Small intestine (tissue), 7 donors: ENCODE data around the gene AKAP12. TPM values are rescaled to one million over a fixed set of nuclear protein-coding genes. Genes with fewer than 3 reads are reported as not detected.
"Not testable (repeated sequence)": the region's sequence is repeated elsewhere in the genome, so short reads cannot be mapped to it uniquely, and the experiment has no call there.

ENCODE experiments used
- DNase-seq, 2 donors: peaks; one replicate each; pipeline versions ENCODE4 v3.0.0 to v3.0.0-alpha.2; 2013
- FAIRE-seq: peaks from 2 replicates; lab custom pipeline; 2012; peaks lifted over from hg19 to GRCh38; lab: Jason Lieb, UNC
- H3K27ac ChIP-seq, 3 donors: one replicate each; pipeline ENCODE4 v1.5.1; 2013; ENCODE audit warnings: low read length in 2 of 3, mild to moderate bottlenecking in 2 of 3, control low read depth in 1 of 3, inconsistent platforms in 1 of 3, low read depth in 1 of 3, moderate library complexity in 1 of 3
- H3K27me3 ChIP-seq, 3 donors: one replicate each; pipeline ENCODE4 v1.6.1; 2013; ENCODE audit warnings: low read length in 3 of 3, inconsistent platforms in 1 of 3; ENCODE audit not compliant: control insufficient read depth in 3 of 3, insufficient read depth in 3 of 3
- H3K36me3 ChIP-seq, 3 donors: one replicate each; pipeline ENCODE4 v1.6.1; 2013; ENCODE audit warnings: low read length in 3 of 3, inconsistent platforms in 1 of 3, low read depth in 1 of 3, mild to moderate bottlenecking in 1 of 3, moderate library complexity in 1 of 3; ENCODE audit not compliant: control insufficient read depth in 3 of 3, insufficient read depth in 2 of 3
- H3K4me1 ChIP-seq, 3 donors: one replicate each; pipeline ENCODE4 v1.6.1; 2013; ENCODE audit warnings: low read length in 2 of 3, inconsistent platforms in 1 of 3, low read depth in 1 of 3, mild to moderate bottlenecking in 1 of 3, moderate library complexity in 1 of 3; ENCODE audit not compliant: control insufficient read depth in 3 of 3, insufficient read depth in 2 of 3
- H3K4me3 ChIP-seq, 3 donors: one replicate each; pipeline ENCODE4 v1.5.1; 2013; ENCODE audit warnings: low read length in 3 of 3, control low read depth in 1 of 3, inconsistent platforms in 1 of 3, low read depth in 1 of 3, mild to moderate bottlenecking in 1 of 3, moderate library complexity in 1 of 3
- H3K9me3 ChIP-seq, 2 donors: one replicate each; pipeline ENCODE4 v1.6.1; 2013; ENCODE audit warnings: low read depth in 1 of 2, low read length in 1 of 2; ENCODE audit not compliant: control insufficient read depth in 2 of 2, insufficient read depth in 1 of 2
- WGBS, 3 donors: extraction: QIAGEN DNeasy Blood & Tissue Kit; methylation state at CpG; one replicate each; pipeline ENCODE4 v1.1.7; 2013; 5-methylcytosine and 5-hydroxymethylcytosine counted together
- polyA plus RNA-seq, 4 donors: library from polyadenylated mRNA; stranded (reverse) in 3 of 4; unstranded in 1 of 4; fragments of 200-250 nt in 3 of 4; fragments of 120-200 nt in 1 of 4; gene quantifications; one replicate each; pipeline versions ENCODE4 v1.2.1 to v1.2.3, GENCODE V29; 2013
- donor health status: healthy with polysubstance abuse.
- donor health status: control.
- donor health status: control.
- donor health status: Bipolar disorder and iron deficiency.
- donor health status: healthy.

The AKAP12 gene
- polyA plus RNA-seq, 4 donors = 0.67 to 23.3 (median 7.2) TPM

DNA sequence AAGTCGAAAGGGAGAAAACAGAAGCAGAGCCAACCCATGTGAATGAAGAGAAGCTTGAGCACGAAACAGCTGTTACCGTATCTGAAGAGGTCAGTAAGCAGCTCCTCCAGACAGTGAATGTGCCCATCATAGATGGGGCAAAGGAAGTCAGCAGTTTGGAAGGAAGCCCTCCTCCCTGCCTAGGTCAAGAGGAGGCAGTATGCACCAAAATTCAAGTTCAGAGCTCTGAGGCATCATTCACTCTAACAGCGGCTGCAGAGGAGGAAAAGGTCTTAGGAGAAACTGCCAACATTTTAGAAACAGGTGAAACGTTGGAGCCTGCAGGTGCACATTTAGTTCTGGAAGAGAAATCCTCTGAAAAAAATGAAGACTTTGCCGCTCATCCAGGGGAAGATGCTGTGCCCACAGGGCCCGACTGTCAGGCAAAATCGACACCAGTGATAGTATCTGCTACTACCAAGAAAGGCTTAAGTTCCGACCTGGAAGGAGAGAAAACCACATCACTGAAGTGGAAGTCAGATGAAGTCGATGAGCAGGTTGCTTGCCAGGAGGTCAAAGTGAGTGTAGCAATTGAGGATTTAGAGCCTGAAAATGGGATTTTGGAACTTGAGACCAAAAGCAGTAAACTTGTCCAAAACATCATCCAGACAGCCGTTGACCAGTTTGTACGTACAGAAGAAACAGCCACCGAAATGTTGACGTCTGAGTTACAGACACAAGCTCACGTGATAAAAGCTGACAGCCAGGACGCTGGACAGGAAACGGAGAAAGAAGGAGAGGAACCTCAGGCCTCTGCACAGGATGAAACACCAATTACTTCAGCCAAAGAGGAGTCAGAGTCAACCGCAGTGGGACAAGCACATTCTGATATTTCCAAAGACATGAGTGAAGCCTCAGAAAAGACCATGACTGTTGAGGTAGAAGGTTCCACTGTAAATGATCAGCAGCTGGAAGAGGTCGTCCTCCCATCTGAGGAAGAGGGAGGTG is 112.9 kb downstream of the AKAP12 start:
- DNase-seq (no peak), FAIRE-seq (no peak)
- Histone ChIP-seq H3K9me3 (no peaks in the 10 kb centered on the region), H3K4me1 (no peaks in the 10 kb centered on the region), H3K36me3 (peaks cover 0 to 19% (median 0%) of the 10 kb centered on the region in 3 donors), H3K27me3 (no peaks in the 10 kb centered on the region), H3K4me3 (no peak overlapping the region), H3K27ac (no peak overlapping the region)
- WGBS, 3 donors = 80 to 87% (median 83%) methylated on average over 19 of the region's 19 CpGs

DNA sequence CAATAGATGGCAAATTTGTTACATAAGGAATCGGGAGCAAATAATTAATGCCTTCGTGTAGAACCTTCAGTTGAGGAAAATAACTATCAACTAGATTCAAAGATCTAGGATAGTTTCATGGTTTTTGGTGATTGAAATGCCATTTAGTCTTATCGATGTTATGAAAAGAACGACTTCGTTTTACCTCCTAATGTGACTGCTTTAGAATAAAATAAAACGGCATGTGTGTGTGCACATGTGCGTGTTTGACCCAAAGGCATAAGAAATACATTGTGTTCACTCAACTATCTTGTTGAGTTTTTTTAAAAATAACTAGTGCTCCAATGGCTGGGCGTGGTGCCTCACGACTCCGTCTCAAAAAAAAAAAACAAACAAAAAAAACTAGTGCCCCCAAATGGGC is 114.0 kb downstream of the AKAP12 start:
- Histone ChIP-seq H3K27ac (no peak overlapping the region), H3K36me3 (peaks cover 0 to 19% (median 0%) of the 10 kb centered on the region in 3 donors), H3K27me3 (no peaks in the 10 kb centered on the region), H3K4me1 (no peaks in the 10 kb centered on the region), H3K4me3 (no peak overlapping the region), H3K9me3 (no peaks in the 10 kb centered on the region)
- FAIRE-seq (no peak), DNase-seq (no peak)
- WGBS, 3 donors = 94 to 96% (median 95%) methylated on average over 10 of the region's 10 CpGs

GRCh38 chr6:151356983-151357382 is 117.2 kb downstream of the AKAP12 start:
- H3K4me1 ChIP-seq, H3K9me3 ChIP-seq, H3K4me3 ChIP-seq, H3K27ac ChIP-seq, DNase-seq, FAIRE-seq, H3K27me3 ChIP-seq: not testable (repeated sequence)
- peaks cover 0 to 13% (median 2%) of the 10 kb centered on the region in 3 donors for H3K36me3 ChIP-seq
- WGBS, 3 donors = 88 to 94% (median 90%) methylated on average over 6 of the region's 6 CpGs

- Histone ChIP-seq H3K27me3 (no peaks in the 10 kb centered on the region), H3K4me3 (no peak overlapping the region), H3K27ac (no peak overlapping the region), H3K4me1 (no peaks in the 10 kb centered on the region), H3K9me3 (no peaks in the 10 kb centered on the region), H3K36me3 (peaks cover 0 to 19% (median 2%) of the 10 kb centered on the region in 3 donors)
- DNase-seq (no peak), FAIRE-seq (no peak)
- WGBS, 3 donors = 75 to 87% (median 87%) methylated on average over 6 of the region's 6 CpGs
These were observed 118.1 kb downstream of the AKAP12 start for GRCh38 chr6:151357758-151358436.

DNA sequence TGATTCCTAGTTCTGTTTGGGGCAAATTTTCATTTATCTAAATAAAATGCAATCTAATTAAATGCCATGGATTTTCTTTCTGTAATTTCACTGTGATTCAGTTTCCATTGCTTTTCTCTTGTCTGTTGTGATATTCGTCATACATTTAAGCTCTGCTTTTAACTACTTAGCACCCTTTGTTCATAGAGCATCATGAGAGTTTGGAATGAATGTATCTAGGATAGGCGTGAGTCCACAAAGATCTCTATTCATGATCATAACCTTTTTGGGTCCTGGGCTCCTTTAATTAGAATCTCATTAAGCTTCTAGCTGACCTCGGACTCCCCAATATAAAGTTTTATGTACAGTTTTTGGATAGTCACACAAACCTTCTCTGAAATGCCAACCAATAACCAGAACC is 118.7 kb downstream of the AKAP12 start:
- Histone ChIP-seq H3K36me3 (peaks cover 0 to 20% (median 2%) of the 10 kb centered on the region in 3 donors), H3K27ac (no peak overlapping the region), H3K4me1 (no peaks in the 10 kb centered on the region), H3K27me3 (no peaks in the 10 kb centered on the region), H3K9me3 (no peaks in the 10 kb centered on the region), H3K4me3 (no peak overlapping the region)
- FAIRE-seq (no peak), DNase-seq (no peak)
- 92 to 98% (median 96%) methylated on average over 3 of the region's 3 CpGs for WGBS, 3 donors

DNA sequence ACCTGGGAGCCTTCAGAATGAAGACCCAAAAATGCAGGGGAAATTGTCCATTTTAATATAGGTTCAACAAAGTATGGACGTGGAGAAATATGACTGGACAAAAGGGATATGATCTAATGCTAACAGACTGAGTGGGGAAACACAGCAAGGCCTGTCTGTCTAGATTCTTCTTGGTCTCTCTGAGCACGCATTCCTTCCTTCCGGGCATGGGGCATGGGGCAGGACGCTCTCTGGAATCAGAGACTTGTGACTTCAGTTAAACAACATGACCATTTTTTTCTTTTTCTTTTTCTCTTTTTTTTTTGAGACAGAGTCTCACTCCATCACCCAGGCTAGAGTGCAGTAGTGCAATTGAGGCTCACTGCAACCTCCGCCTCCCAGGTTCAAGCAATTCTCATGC is 119.7 kb downstream of the AKAP12 start:
- Histone ChIP-seq H3K36me3 (peaks cover 0 to 23% (median 2%) of the 10 kb centered on the region in 3 donors), H3K9me3 (no peaks in the 10 kb centered on the region), H3K27me3 (no peaks in the 10 kb centered on the region), H3K27ac (no peak overlapping the region), H3K4me1 (no peaks in the 10 kb centered on the region), H3K4me3 (no peak overlapping the region)
- 93 to 96% (median 93%) methylated on average over 5 of the region's 5 CpGs for WGBS, 3 donors
- no peak for DNase-seq
- no peak for FAIRE-seq

- no peak overlapping the region for H3K4me3 ChIP-seq
- no peak overlapping the region for H3K27ac ChIP-seq
- no peaks in the 10 kb centered on the region for H3K9me3 ChIP-seq
- peaks cover 3 to 42% (median 11%) of the 10 kb centered on the region in 3 donors for H3K36me3 ChIP-seq
- no peaks in the 10 kb centered on the region for H3K4me1 ChIP-seq
- DNase-seq (no peak), FAIRE-seq (no peak)
- WGBS, 3 donors = 92 to 96% (median 96%) methylated on average over 6 of the region's 6 CpGs
- no peaks in the 10 kb centered on the region for H3K27me3 ChIP-seq
These were observed 125.5 kb downstream of the AKAP12 start for GRCh38 chr6:151365233-151365632.

- peaks cover 3 to 41% (median 13%) of the 10 kb centered on the region in 3 donors for H3K36me3 ChIP-seq
- 88 to 93% (median 89%) methylated on average over 6 of the region's 6 CpGs for WGBS, 3 donors
- no peaks in the 10 kb centered on the region for H3K9me3 ChIP-seq
- peaks cover 0 to 8% (median 0%) of the 10 kb centered on the region in 3 donors for H3K4me1 ChIP-seq
- no peaks in the 10 kb centered on the region for H3K27me3 ChIP-seq
- H3K4me3 ChIP-seq = no peak overlapping the region
- H3K27ac ChIP-seq = no peak overlapping the region
- FAIRE-seq (no peak), DNase-seq (no peak)
These were observed 130.8 kb downstream of the AKAP12 start for GRCh38 chr6:151370509-151371078.
